Ovary (tissue), 3 donors: ENCODE results near the gene SNRK.

Source experiments
- CTCF ChIP-seq, 3 donors: fragments of 450-650 bp in 2 of 3; fragments of 200-600 bp in 1 of 3; IDR thresholded peaks; one replicate each; pipeline versions ENCODE4 v1.5.1 to v1.8.0; 2016 to 2022; ENCODE audit warnings: antibody characterized with exemption in 3 of 3, mild to moderate bottlenecking in 1 of 3
- EP300 ChIP-seq: sonication (generic); formaldehyde crosslinking; IDR thresholded peaks from one replicate; pipeline ENCODE4 v1.6.1; 2017; ENCODE audit warnings: antibody characterized with exemption
- POLR2A ChIP-seq: fragments of 450-650 bp; IDR thresholded peaks from one replicate; pipeline ENCODE4 v1.6.1; 2017; ENCODE audit warnings: antibody characterized with exemption, mild to moderate bottlenecking, moderate library complexity
- donor health status: DM: no; HTN: no; CAD: no.

- TF ChIP-seq CTCF (IDR thresholded peaks at IDR 0.05) (no peak), POLR2A (no peak), EP300 (no peak)
Measured at GRCh38 chr3:43253294-43253693, 33.0 kb upstream of the SNRK start.
